ENCODE data around the gene ROBO1.

Gene ROBO1

GRCh38 chr3:78798266-78798832 lies 969.4 kb downstream of the ROBO1 start:
- no peaks in the 10 kb centered on the region for H3K36me3 Mint-ChIP-seq (ENCODE audit: low read depth)
- no peaks in the 10 kb centered on the region for H3K27me3 Mint-ChIP-seq (ENCODE audit: low read depth)

DNA sequence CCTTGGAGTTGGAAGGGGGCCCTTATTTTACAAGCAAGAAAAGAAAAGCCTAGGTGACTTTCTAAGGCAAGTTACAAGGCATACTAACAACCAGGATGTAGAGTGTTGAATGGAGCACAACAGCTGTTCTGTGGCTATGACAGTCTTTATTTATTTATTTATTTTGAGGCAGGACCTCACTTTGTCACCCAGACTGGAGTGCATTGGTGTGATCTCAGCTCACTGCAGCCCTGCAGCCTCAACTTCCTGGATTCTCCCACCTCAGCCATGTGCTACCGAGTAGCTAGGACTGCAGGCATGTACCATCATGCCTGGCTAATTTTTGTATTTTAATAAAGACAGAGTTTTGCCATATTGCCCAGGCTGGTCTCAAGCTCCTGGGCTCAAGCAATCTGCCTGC lies 973.4 kb downstream of the ROBO1 start:
- peaks cover 7% of the 10 kb centered on the region for H3K9me3 Mint-ChIP-seq
- H3K36me3 Mint-ChIP-seq (ENCODE audit: low read depth): no peaks in the 10 kb centered on the region
- no peaks in the 10 kb centered on the region for H3K4me1 Mint-ChIP-seq (ENCODE audit: low read depth)
- no peak overlapping the region for H3K4me3 Mint-ChIP-seq
- H3K27me3 Mint-ChIP-seq (ENCODE audit: low read depth): no peaks in the 10 kb centered on the region
- H3K27ac Mint-ChIP-seq: no peak overlapping the region

More at GRCh38 chr3:78798266-78798832, 969.4 kb downstream of the ROBO1 start:
- peaks cover 15% of the 10 kb centered on the region for H3K9me3 Mint-ChIP-seq
- no peak overlapping the region for H3K27ac Mint-ChIP-seq
- H3K4me3 Mint-ChIP-seq: no peak overlapping the region
- H3K4me1 Mint-ChIP-seq (ENCODE audit: low read depth): no peaks in the 10 kb centered on the region

DNA sequence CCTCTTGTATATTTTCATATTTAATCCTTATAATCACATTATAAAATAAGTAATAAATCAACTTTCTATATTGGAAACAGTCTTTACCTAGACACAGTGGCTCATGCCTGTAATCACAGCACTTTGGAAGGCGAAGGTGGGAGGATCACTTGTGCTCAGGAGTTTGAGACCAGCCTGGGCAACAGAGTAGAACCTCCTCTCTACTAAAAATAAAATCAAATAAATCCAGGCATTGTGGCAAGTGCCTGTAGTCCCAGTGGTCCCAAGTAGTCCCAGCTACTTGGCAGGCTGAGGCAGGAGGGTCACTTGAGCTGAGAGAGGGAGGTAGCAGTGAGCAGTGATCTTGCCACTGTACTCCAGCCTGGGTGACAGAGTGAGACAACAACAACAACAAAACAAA lies 975.1 kb downstream of the ROBO1 start:
- no peaks in the 10 kb centered on the region for H3K4me1 Mint-ChIP-seq (ENCODE audit: low read depth)
- no peaks in the 10 kb centered on the region for H3K27me3 Mint-ChIP-seq (ENCODE audit: low read depth)
- H3K27ac Mint-ChIP-seq: no peak overlapping the region
- peaks cover 10% of the 10 kb centered on the region for H3K9me3 Mint-ChIP-seq
- H3K36me3 Mint-ChIP-seq (ENCODE audit: low read depth): no peaks in the 10 kb centered on the region
- no peak overlapping the region for H3K4me3 Mint-ChIP-seq

- H3K4me1 Mint-ChIP-seq (ENCODE audit: low read depth): no peaks in the 10 kb centered on the region
- no peaks in the 10 kb centered on the region for H3K36me3 Mint-ChIP-seq (ENCODE audit: low read depth)
- H3K27ac Mint-ChIP-seq: no peak overlapping the region
- peaks cover 10% of the 10 kb centered on the region for H3K9me3 Mint-ChIP-seq
- no peak overlapping the region for H3K4me3 Mint-ChIP-seq
- no peaks in the 10 kb centered on the region for H3K27me3 Mint-ChIP-seq (ENCODE audit: low read depth)
Observed at GRCh38 chr3:78792212-78792611, 975.6 kb downstream of the ROBO1 start.

DNA sequence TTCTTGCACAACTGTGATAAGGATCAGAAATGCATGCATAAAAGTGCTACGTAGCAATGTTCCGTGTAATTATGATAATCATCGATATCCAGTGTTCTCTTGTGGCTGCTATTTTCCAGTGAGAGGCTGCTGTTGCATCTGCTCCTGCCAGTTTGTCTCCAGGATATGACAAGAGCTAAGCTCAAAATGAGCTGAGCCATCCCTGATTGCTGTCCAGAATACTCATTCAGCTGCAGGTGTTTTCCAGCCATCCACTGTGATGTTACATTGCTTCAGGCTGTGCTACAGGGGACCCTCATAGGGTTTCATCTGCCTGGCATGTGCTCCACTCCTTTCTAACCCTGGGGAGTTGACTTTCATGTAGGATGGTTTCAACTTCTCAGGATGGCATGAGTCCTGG lies 976.0 kb downstream of the ROBO1 start:
- Mint-ChIP-seq H3K4me3 (no peak overlapping the region), H3K36me3 (ENCODE audit: low read depth) (no peaks in the 10 kb centered on the region), H3K27me3 (ENCODE audit: low read depth) (no peaks in the 10 kb centered on the region), H3K27ac (no peak overlapping the region), H3K4me1 (ENCODE audit: low read depth) (no peaks in the 10 kb centered on the region), H3K9me3 (peaks cover 8% of the 10 kb centered on the region)

DNA sequence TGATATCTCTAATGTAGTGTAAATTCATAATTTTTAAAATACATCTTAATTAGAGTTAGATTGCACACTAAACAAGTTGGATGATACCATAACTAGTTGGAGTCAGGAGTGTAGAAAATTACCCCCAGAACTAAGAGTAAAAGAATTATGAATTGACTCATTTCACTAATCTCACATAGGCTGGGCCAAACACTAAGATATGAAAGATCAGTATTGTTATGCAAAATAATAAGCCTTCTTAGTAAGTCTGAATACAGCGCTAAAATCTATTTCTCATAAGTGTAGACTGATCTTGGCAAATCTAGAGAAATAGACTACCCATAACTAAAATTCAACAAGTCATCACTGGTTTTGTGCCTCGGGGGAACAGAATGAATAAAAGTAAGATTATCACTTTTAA lies 979.0 kb downstream of the ROBO1 start:
- no peaks in the 10 kb centered on the region for H3K27me3 Mint-ChIP-seq (ENCODE audit: low read depth)

GRCh38 chr3:78785004-78785403 lies 982.8 kb downstream of the ROBO1 start:
- H3K36me3 Mint-ChIP-seq (ENCODE audit: low read depth): no peaks in the 10 kb centered on the region
- H3K27me3 Mint-ChIP-seq (ENCODE audit: low read depth): no peaks in the 10 kb centered on the region
- peaks cover 17% of the 10 kb centered on the region for H3K9me3 Mint-ChIP-seq
- no peak overlapping the region for H3K27ac Mint-ChIP-seq
- H3K4me3 Mint-ChIP-seq: no peak overlapping the region
- no peaks in the 10 kb centered on the region for H3K4me1 Mint-ChIP-seq (ENCODE audit: low read depth)

More for the DNA sequence above, 979.0 kb downstream of the ROBO1 start:
- Mint-ChIP-seq H3K4me1 (ENCODE audit: low read depth) (no peaks in the 10 kb centered on the region), H3K9me3 (peaks cover 3% of the 10 kb centered on the region), H3K36me3 (ENCODE audit: low read depth) (no peaks in the 10 kb centered on the region), H3K27ac (no peak overlapping the region), H3K4me3 (no peak overlapping the region)

- no peak overlapping the region for H3K27ac Mint-ChIP-seq
- no peak overlapping the region for H3K4me3 Mint-ChIP-seq
- H3K27me3 Mint-ChIP-seq (ENCODE audit: low read depth): no peaks in the 10 kb centered on the region
- H3K36me3 Mint-ChIP-seq (ENCODE audit: low read depth): no peaks in the 10 kb centered on the region
- H3K4me1 Mint-ChIP-seq (ENCODE audit: low read depth): no peaks in the 10 kb centered on the region
- peaks cover 24% of the 10 kb centered on the region for H3K9me3 Mint-ChIP-seq
Observed at GRCh38 chr3:78781351-78781750, 986.4 kb downstream of the ROBO1 start.

GRCh38 chr3:78765671-78766485 lies 1001.9 kb downstream of the ROBO1 start:
- Mint-ChIP-seq H3K4me1 (ENCODE audit: low read depth) (no peaks in the 10 kb centered on the region), H3K9me3 (peaks cover 11% of the 10 kb centered on the region), H3K27ac (no peak overlapping the region), H3K27me3 (ENCODE audit: low read depth) (no peaks in the 10 kb centered on the region), H3K4me3 (no peak overlapping the region), H3K36me3 (ENCODE audit: low read depth) (no peaks in the 10 kb centered on the region)

DNA sequence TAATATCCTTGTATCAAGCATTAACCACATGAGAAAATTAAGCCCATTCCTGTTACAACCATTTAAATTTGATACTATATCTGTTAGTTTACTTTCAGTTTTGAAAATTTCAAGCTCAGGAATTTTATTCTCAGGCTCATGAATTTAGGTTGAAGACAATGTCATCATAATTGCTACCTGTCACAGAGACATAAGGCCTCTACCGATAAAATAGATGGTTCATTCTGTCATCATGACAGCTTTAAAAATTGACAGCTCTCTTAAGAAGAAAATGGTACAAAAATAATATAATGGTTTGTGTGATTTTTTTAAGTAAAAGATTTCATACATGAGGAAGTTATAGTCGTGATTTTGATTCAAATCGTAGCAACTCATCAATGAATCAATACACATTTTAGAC lies 1003.2 kb downstream of the ROBO1 start:
- H3K4me1 Mint-ChIP-seq (ENCODE audit: low read depth): no peaks in the 10 kb centered on the region
- H3K36me3 Mint-ChIP-seq (ENCODE audit: low read depth): no peaks in the 10 kb centered on the region
- peaks cover 7% of the 10 kb centered on the region for H3K9me3 Mint-ChIP-seq
- no peaks in the 10 kb centered on the region for H3K27me3 Mint-ChIP-seq (ENCODE audit: low read depth)
- no peak overlapping the region for H3K4me3 Mint-ChIP-seq
- no peak overlapping the region for H3K27ac Mint-ChIP-seq

- H3K27ac Mint-ChIP-seq: no peak overlapping the region
- H3K27me3 Mint-ChIP-seq (ENCODE audit: low read depth): no peaks in the 10 kb centered on the region
- H3K36me3 Mint-ChIP-seq (ENCODE audit: low read depth): no peaks in the 10 kb centered on the region
- H3K9me3 Mint-ChIP-seq: no peaks in the 10 kb centered on the region
- no peak overlapping the region for H3K4me3 Mint-ChIP-seq
- no peaks in the 10 kb centered on the region for H3K4me1 Mint-ChIP-seq (ENCODE audit: low read depth)
Observed at GRCh38 chr3:78762121-78762520, 1005.7 kb downstream of the ROBO1 start.

- H3K27me3 Mint-ChIP-seq (ENCODE audit: low read depth): no peaks in the 10 kb centered on the region
- H3K27ac Mint-ChIP-seq: no peak overlapping the region
- H3K4me3 Mint-ChIP-seq: no peak overlapping the region
- H3K9me3 Mint-ChIP-seq: no peaks in the 10 kb centered on the region
- H3K36me3 Mint-ChIP-seq (ENCODE audit: low read depth): no peaks in the 10 kb centered on the region
- no peaks in the 10 kb centered on the region for H3K4me1 Mint-ChIP-seq (ENCODE audit: low read depth)
Observed at GRCh38 chr3:78761126-78761525, 1006.7 kb downstream of the ROBO1 start.

DNA sequence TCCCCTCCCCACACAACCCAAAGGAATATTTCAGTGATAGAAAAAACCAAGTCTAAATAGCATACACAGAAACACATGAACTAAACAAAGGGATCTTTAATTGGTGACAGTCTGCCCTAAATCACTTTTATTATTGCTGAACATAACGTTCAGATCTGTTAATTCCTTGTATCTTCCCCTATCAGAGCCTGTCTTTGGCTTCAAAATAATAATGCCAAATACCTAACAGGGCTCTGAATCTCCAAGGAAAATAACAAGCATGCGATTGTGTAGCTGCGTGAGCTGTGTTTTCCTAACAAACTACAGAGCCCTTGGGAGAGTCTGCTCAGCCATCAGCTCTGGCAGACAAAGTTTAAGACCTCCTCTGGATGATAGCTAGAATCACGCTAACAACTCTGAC lies 1010.1 kb downstream of the ROBO1 start:
- Mint-ChIP-seq H3K4me3 (no peak overlapping the region), H3K36me3 (ENCODE audit: low read depth) (no peaks in the 10 kb centered on the region), H3K27ac (no peak overlapping the region), H3K4me1 (ENCODE audit: low read depth) (no peaks in the 10 kb centered on the region), H3K27me3 (ENCODE audit: low read depth) (no peaks in the 10 kb centered on the region), H3K9me3 (no peaks in the 10 kb centered on the region)

DNA sequence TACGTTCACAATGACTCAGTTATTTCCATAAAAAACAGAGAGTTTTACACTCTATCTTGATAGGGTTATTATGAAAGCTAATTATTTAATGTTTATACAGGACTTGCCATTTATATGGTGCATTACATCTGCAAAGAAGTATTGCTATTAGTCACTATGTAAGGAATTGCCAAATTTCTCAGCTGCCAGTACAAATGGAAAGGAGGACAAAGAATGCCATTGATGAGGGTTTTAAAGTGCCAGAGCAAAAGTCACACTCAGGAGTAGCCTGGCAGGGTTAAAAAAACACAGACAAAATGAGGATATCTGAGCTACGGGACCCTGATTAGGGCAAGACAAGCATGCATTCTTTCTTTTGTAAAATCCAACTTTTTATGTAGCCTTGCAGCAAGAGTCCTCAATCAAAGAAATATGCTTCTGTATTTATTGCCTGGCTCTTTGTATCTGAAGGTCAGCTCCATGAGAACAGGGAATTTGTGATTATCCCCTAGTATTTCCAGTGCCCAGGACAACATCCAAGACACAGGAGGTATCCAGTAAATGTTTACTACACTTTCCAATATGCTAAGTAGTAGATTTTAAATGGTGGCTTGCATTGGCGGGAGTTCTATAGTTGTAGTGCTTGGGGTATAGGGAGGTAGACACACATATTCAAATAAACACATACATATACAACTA lies 1013.6 kb downstream of the ROBO1 start:
- Mint-ChIP-seq H3K27me3 (ENCODE audit: low read depth) (no peaks in the 10 kb centered on the region), H3K36me3 (ENCODE audit: low read depth) (no peaks in the 10 kb centered on the region), H3K9me3 (no peaks in the 10 kb centered on the region), H3K4me1 (ENCODE audit: low read depth) (no peaks in the 10 kb centered on the region), H3K4me3 (no peak overlapping the region), H3K27ac (no peak overlapping the region)

DNA sequence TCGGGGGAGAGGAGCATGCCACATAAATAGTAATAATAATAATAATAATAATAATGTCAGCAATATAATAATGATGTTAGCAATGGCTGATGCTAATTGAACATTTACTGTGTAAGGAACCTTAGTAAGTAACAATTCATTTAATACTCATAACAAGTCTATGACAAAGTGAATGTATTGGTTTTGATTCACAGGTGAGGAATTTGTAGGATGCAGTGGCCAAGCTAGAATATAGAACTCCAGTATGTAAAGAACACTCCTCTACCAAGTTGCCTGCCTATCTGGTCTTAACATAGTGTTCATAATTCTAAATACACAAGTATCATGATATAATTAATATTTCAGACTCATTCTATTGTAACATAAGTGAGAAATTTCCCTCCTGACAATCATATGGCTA lies 1016.5 kb downstream of the ROBO1 start:
- no peak overlapping the region for H3K27ac Mint-ChIP-seq
- no peaks in the 10 kb centered on the region for H3K27me3 Mint-ChIP-seq (ENCODE audit: low read depth)
- H3K36me3 Mint-ChIP-seq (ENCODE audit: low read depth): no peaks in the 10 kb centered on the region
- H3K4me3 Mint-ChIP-seq: no peak overlapping the region
- H3K4me1 Mint-ChIP-seq (ENCODE audit: low read depth): no peaks in the 10 kb centered on the region
- no peaks in the 10 kb centered on the region for H3K9me3 Mint-ChIP-seq
